Activated T-cell treated with anti-CD3 and anti-CD28 coated beads for 1 hour (primary cell): ENCODE measurements around the gene NAPG.
"Not testable (repeated sequence)": the region's sequence is repeated elsewhere in the genome, so short reads cannot be mapped to it uniquely, and the experiment has no call there.

Experiments
- DNase-seq: peaks from one replicate; pipeline ENCODE4 v3.0.0-alpha.2; 2020; ENCODE audit warnings: low read depth

The NAPG gene

DNA sequence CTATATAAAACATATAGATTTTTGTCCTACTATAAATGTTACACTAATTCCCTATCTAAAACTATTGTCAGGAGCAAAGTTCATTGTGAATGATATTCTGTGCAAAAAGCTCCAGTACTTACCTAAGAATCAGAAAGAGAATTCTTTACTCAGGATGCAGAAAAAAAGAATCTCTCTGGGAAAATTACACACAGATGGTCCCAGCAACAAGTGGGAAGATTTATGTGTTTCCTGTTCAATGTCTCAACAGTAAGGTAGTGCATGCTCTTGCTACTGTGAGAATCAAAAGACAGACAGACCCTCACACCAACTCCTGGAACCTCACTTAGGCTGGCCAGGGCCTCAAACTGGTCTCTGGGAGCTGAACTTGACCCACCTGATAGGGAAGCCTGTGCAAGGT, 11.2 kb upstream of the NAPG start:
- no peak for DNase-seq

DNA sequence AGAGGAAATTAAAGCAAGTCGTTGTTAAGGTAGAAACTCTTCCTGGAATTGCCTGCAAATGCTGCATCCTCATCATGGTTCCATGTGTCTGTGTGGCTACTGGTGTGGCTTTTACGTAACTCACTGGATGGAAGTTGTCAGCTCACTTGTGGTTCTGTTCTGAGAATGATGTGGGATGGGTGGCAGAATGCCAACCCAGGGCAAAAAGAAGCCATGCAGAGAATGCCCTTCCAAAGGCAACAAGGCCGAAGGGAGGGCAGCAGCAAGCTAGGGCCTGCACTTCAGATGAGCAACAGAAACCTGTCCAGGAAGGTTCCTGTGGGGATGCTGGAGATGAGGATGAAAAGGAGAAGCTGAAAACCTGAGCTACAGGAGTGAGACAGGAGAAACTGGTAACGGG, 10.4 kb upstream of the NAPG start:
- DNase-seq = no peak

DNA sequence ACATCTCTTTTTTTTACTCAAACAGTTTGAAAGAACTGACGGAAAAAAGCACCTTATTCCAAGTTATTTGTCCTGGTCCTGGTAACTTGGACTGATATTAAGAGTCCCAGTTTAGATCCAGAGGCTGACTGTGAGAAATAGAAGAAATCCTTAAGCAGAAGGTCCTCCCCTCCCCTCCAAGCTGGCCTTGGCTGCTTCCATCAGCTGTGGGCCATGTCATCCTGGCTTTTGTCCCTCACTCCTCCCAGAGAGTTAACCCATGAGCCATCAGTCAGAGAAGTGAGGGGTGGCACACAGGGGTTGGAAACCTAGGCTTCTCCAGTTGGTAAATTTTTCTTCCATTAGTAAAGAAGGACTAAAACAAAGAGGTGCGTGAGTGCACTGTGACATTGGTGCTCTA, 9.7 kb upstream of the NAPG start:
- DNase-seq = no peak

DNA sequence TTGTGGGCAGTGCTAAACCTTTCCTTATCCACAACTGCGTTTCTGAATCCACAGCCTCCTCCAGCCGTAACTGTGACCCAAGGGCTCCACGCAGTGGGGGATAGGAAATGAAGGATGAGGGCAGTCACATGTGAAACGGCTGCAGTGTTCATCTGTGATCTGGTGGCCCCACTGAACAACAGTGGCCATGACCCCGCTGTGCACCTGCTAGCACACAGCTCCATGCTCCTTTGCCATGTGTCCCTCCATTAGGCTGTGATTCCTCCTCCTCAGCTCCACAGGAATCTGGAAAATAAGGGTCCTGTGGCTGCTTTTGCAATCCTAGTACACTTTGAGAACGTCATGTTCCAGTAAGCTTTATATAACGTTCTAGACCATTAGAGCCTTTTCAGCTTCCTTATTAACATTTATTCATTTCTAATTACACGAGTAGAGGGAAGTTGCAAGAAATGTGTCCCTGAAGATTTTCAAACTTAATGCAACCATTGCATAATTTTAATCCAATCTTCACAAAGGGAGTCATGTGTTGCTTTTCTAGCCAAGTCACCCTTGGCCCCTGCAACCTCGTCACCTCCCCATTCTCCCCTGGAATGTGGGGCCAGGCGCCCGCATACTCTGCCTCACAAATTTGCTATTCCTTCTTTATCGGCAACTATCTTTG, 7.1 kb upstream of the NAPG start:
- DNase-seq = no peak

DNA sequence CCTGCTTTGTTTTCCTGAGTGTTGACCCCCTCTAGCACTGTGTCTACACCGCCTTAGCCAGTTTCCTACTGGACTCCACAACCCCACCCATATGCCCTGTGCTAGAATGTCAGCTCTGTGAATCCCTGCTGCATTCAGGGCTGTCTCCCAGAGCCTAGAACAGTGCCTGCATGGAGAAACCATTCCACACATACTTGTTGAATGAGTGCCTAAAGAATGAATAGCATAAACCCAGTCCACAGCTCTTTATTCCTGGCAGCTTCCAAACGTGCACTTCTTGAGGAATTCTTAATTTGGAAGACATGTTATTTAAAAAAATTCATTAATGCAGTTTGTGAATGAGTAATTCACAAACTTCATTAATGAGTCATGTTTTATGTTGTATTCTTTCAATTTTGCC, 6.5 kb upstream of the NAPG start:
- DNase-seq = no peak

DNA sequence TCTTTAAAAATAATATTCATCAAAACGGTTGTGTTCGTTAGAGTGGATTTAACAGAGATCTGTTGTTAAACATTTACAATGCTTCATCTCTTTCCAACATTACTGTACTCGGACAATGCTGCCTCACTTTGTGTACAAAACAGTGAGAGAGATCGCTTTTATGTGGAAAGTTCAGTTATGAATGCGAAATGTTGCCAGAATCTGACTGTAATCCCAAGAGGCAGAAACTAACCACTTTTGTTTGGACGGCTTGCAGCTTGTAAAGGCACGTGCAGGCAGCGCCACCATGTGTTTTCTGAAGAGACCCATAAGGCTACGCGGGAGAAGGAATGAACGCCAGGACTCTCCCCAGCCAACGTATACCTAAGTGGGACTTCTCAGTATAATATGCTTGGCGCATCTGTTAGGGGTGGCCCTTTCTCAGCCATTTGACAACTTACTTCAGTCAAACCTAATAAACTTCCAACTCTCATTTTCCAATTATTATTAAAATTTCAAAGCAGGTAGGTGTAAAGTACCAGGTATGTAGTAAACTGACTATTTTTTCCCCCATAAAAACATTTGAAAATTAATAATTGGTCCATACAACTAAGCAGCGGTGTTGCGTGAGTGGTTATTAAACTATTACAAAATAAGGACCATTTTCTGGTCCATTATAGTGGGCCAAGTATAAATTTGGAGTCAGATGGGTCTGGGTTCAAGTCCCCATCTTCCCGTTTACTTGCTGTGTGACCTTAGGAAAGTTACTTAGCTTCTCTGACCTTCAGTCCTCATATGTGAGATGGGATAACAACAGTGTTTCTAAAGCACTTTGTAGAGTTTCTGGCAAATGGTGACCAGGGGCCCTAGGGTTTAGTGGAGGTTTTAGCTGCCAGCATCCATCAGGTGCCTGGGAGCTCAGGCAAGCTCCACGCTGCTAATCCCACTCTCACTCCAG, 5.6 kb upstream of the NAPG start:
- peak; percentile 40 for DNase-seq

DNA sequence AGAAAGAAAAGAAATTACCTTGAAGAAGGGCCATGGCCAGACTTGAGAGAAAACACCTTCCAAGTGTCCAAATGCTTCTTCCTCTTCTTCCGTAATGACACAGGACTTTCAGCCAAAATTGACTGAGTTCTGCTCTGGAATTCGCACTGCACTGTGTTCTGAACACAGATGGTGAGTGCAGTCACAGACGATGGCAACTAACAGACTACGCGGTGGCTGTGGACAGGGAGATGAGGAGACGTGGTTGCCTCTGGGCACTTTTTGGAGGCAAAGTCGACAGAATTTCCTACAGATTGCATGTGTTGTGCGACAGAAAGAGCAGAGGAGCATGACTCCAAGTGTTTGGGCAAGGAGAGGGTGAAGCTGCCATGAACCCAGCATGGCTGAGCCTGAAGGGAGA, 4.3 kb upstream of the NAPG start:
- DNase-seq = no peak

DNA sequence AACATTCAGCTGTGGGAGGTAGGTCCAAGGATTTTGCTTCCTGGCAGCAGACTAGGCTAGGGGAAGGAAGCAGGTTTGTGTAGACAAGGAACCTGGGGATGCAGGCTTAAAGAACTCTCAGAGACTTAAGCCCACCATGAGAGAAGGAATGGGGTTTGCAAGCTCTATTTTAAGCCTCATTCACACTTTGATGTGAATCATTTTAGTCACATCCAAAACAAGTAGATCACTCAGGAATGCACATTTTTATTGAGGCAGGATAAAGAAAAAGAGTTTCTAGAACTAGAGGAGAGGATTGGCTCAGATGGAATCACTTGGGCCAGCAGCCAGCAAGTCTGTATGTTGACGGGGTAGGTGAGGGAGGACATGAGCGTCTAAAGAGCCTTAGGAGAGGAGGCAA, 3.3 kb upstream of the NAPG start:
- DNase-seq = no peak

DNA sequence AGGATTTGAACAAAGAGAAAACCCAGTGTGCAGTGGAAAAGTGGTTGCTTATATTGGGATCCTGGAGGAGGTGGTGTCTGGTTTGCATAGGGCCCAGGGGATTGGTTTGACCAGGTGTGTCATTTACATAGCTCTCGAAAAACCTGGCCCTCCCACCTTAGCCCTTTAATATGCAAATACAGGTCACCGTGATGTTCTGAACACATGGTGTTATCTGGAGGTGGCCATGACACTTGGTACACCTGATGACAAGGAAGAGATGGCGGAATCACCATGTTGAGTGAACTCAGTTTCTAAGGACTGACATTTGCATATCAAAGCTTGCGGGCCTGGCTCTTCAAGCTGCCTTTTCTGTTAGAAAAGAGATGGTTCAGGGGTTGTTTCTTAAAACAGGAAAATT, 2.3 kb upstream of the NAPG start:
- DNase-seq = no peak

DNA sequence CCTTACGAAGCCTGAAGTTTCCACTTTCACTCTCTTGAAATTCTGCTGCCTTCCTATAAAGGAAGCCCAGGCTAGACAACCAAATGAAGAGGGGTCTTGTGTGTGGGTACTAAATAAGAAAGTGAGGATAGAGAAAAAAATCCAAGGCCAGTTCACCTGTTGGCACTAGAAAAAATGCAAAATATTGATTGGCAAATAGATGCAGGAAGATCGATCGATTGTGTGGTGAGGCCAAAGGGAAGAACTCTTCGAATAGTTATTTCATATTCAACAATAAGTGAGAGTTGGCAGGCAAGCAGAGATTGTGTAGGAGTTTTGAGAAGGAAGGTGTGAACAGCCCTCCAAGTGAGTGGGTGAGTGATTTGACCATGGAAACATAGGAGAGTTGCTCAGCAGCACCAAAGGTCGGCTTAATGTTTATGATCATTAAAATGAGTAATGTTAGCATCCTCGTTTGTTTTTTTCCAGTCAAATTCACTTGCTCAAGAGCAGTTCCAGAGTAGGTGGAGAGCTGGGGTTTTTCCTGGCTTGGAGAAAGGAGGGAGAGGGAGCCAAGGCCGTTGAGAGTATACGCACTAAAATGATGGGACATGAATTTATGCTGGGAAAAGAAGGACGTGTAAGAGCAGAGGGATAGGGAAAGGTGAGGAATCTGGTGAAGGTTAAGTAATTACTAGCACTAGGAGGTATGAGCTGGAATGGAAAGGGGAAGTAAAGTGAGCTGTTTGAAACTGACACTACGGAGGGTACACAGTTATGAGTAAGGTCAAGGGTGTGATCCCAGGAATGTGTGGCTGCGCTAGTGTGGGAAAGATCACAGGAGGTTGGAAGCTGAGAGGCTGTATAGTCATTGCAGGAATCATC, 1.1 kb upstream of the NAPG start:
- no peak for DNase-seq

DNA sequence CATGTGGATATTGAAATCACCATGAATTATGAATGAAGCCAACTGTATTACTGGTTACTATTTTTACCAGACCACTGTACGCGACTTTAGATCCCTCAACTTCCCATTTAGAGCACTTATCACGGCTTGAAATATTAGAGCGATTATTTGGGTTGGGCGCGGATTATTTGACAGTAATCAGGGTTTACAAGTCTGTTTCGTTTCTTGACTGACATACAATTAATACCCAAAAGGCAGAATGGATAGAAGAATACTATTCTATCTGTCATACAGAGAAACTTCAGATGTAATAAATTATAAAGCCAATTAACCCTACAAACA, 496 bp upstream of the NAPG start:
- DNase-seq = no peak

DNA sequence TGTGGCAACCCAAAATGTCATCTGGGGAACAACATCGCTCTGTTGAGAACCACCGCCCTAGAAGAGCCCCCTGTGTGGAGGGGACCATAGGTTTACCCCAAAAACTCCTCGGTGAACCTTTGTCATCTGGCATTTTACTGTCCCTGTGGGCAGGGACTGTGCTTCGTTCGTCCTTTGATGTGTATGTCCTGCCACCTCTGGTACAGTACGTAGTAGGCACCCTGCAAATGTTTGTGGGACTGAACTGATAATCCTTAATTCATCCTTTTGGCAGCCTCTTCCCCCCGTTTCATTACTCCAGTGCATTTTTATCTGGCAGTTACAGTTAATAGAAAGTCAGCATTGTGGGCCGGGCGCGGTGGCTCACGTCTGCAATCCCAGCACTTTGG, 728 bp downstream of the NAPG start:
- no peak for DNase-seq

DNA sequence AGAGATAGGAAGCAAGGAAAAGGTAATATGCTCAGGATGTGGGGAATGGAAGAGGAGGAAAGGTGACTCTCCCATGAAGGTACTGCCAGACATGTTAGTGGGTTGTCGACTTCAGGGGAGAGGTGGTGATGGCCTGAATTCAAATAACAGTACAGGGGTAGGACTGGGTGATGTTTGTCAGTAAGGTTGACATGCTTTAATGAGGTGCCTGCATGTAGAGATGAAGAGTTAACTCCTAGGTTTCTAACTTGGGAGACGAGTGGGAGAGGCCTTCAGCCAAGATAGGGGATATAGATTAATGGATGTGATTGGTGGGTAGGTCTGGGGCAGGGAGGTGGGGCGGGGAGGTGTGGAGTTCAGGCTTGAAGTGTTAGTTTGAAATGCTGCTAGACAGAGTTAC, 2.6 kb downstream of the NAPG start:
- DNase-seq = no peak

DNA sequence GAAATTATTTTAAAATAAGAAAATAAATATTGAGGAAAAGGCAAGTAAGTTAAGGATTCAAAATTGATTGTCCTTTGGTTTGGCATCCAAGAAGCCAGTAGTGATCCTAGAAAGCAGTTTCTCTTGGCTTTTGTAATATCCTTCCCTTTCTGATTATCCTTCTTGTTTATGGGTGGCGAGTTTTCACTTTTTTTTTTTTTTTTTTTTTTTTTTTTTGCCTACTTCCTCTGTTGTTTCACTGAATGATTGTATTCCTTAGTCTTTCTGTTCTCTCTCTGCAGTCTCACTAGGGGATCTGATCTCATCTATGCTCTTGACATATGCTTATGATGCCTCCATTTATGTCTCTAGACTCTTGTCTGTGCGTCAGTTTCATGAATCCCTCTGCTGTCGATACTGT, 4.2 kb downstream of the NAPG start:
- no peak for DNase-seq

DNA sequence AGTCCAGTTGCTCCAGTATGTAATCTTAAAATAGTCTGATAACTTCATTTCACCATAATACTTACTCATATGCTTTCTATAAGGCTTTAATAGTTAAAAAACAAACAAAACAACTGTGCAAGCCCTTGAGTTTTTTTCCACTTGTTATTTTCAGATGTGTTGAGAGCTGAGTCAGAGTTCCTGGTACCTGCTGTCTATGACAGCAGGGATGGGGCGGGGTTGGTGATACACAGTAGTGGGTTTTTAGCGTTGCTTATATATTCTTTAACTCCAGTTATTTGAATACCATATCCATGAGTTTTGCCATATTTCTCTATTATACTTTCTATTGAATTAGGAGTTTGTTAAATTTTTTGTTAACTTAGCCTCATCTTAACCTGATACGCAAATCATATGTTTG, 5.0 kb downstream of the NAPG start:
- DNase-seq = peak; percentile 10

DNA sequence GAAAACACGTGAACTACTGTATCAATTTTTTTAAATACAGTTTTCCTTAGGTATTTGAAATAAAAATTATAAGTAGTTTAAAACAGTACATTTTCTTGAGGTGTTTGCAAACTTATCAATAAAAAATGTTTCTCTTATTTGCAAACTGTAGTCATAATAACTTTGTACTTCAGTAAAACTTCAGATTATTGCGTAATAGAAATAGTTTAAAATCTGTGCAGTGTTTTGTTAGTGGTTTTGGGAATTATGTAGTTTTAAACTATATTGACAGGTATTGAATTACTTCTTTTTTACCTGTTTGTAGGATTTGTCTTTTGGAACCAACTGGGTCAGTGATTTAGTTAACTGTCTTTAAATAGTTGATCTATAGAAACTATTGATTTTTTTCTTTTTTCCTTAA, 7.3 kb downstream of the NAPG start:
- no peak for DNase-seq

DNA sequence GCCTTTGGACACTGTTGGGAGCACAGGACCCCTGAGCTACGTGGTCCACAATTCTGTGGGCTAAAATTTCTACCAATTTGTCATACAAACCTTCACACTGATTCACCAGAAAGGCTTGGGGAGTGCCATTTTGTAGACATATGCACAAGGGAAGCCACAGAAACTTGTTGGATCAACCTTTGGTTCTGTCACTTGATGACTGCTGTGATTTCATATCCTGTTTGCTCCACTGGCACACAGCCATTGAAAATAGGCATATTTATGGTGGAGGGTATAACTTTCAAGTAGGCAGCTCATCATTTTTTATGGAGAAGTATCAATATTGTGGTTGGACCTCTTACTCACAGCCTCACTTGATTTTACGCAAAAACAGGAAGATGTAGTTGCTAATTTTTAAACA, 10.5 kb downstream of the NAPG start:
- DNase-seq = no peak

DNA sequence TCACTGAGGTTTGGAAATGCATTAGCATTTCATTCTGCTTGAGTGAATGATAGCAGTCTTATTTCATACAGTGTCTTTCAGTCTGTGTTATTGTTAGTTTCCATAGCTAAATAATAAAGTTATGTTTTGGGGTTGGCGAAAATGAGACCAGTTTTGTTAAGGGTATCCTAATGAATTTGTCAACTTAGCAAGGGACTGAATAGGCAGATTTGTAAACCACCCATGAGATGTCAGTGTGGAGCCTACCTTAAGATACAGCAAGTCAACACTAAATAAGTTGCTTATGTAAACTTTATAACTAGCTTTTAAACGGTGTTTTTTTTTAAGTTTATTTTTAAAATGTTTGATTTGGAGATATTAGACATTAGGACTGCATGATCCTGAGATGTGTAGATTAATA, 11.9 kb downstream of the NAPG start:
- DNase-seq = no peak

DNA sequence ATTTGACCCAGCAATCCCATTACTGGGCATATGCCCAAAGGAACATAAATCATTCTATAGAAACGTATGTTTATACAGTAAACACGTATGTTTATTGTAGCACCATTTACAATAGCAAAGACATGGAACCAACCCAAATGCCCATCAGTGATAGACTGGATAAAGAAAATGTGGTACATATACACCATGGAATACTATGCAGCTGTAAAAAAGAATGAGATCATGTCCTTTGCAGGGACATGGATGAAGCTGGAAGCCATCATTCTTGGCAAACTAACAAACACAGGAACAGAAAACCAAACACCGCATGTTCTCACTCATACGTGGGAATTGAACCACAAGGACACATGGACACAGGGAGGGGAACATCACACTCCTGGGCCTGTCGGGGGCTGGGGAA, 13.3 kb downstream of the NAPG start:
- not testable (repeated sequence) for DNase-seq

DNA sequence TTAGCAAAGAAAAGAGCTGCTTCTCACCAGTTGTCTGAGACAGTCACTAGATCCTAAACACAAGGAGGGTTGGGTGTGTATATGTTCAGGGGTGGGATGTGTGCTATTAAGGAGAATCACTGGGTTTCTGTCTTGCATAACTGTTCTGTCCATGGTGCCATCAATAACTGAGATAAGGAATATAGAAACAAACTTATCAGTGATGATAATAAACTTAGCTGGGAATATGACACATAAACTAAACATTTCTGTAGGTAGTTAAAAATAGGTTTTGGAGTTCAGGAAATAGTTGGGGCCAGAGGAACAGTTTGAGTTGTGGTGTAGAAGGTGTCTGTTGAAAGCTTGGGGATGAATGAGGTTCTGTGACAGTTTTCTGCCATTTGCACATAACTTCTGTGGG, 17.4 kb downstream of the NAPG start:
- no peak for DNase-seq

DNA sequence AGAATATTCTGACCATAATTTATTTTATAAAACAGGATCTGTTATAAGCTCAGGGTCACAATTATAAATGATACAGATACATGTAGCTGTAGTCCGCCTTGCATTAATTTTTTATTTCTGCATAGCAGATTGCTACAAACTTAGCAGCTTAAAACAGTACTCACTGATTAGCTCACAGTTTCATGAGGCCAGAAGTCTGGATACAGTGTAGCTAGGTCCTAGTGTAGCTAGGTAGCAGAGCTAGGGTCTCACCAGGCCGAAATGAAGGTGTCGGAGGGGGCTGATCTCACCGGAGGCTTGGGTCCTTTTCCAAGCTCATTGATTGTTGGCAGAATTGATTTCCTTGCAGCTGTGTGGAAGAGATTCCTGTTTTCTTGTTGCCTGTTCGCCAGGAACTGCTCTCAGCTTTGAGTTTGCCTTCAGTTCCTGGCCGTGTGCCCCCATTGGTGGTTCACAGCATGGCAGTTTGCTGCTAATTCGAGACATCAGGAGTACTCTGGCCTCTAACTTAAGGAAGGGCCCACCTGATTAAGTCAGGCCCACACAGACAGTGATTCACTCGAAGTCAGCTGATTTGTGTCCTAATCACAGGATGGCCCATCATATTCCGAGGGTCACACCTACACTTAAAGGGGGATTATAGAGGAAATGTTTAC, 18.4 kb downstream of the NAPG start:
- no peak for DNase-seq

DNA sequence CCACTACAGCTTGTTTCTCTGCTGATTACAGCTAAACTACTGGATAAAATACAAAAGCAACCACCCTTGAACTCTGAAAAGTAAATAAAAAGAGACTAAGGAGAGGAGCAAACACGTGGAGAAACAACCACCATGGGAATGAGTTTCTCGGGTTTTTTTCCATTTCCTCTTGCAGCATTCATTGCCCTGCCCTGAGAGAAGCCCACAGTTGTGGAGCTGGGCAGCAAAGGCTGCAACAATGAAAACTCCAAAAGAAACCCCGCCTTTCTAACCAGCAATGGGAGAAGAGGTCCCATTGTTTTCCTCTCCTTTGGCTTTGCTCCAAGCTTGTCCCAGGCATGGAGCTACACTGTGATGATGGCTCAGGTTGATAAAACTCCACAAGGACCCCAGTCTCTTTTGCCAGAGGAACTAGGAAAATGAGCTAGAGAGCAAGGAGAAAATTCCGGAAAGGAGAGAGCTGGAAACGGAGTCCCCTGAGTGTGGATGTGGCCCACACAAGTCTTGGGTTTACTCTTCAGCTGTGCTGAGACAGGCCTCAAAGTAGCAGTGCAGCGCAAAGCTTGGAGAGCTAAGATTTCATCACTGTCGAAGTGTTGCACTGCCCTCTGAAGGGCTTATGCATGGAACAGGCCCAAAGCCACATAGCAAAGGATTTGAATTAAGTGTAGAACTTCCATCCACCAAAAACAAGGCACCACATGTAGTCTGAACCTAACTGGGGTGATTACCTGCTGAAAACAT, 20.9 kb downstream of the NAPG start:
- DNase-seq = no peak
